GM19240 (cell line): ENCODE results near the gene NEK11.
"Not testable (repeated sequence)": the region's sequence is repeated elsewhere in the genome, so short reads cannot be mapped to it uniquely, and the experiment has no call there.

ENCODE experiments used
- DNase-seq: peaks from one replicate; pipeline ENCODE4 v3.0.0; 2011; ENCODE audit warnings: low spot score; ENCODE audit not compliant: insufficient read length

Gene NEK11

GRCh38 chr3:131038326-131038725, 11.6 kb downstream of the NEK11 start:
- DNase-seq: no peak

GRCh38 chr3:131042271-131042985, 15.8 kb downstream of the NEK11 start:
- DNase-seq: not testable (repeated sequence)

- no peak for DNase-seq
Observed at GRCh38 chr3:131047582-131047981, 20.9 kb downstream of the NEK11 start.

GRCh38 chr3:131048030-131048429, 21.4 kb downstream of the NEK11 start:
- no peak for DNase-seq

GRCh38 chr3:131050001-131050400, 23.3 kb downstream of the NEK11 start:
- no peak for DNase-seq

- no peak for DNase-seq
Observed at GRCh38 chr3:131053043-131053859, 26.6 kb downstream of the NEK11 start.

GRCh38 chr3:131067983-131068382, 41.3 kb downstream of the NEK11 start:
- DNase-seq: no peak

GRCh38 chr3:131072099-131072559, 45.5 kb downstream of the NEK11 start:
- DNase-seq: no peak

GRCh38 chr3:131072845-131073244, 46.2 kb downstream of the NEK11 start:
- DNase-seq: no peak

GRCh38 chr3:131075632-131076328, 49.1 kb downstream of the NEK11 start:
- DNase-seq: no peak

GRCh38 chr3:131077904-131078303, 51.2 kb downstream of the NEK11 start:
- DNase-seq: no peak

- no peak for DNase-seq
Observed at GRCh38 chr3:131079086-131079485, 52.4 kb downstream of the NEK11 start.

GRCh38 chr3:131081224-131081623, 54.5 kb downstream of the NEK11 start:
- DNase-seq: no peak

GRCh38 chr3:131082246-131082645, 55.6 kb downstream of the NEK11 start:
- no peak for DNase-seq

- DNase-seq: no peak
Observed at GRCh38 chr3:131082871-131083863, 56.5 kb downstream of the NEK11 start.

- no peak for DNase-seq
Observed at GRCh38 chr3:131091768-131092167, 65.1 kb downstream of the NEK11 start.

- no peak for DNase-seq
Observed at GRCh38 chr3:131107637-131108433, 81.2 kb downstream of the NEK11 start.

- DNase-seq: no peak
Observed at GRCh38 chr3:131109156-131109555, 82.5 kb downstream of the NEK11 start.

GRCh38 chr3:131110087-131110486, 83.4 kb downstream of the NEK11 start:
- DNase-seq: no peak

GRCh38 chr3:131114256-131114655, 87.6 kb downstream of the NEK11 start:
- no peak for DNase-seq
